Measurements from ENCODE around the gene LCE1F.

- TF ChIP-seq CTCF (IDR thresholded peaks at IDR 0.05) (no peak), POLR2A (IDR thresholded peaks at IDR 0.05) (no peak)
These were observed 27.1 kb upstream of the LCE1F start for GRCh38 chr1:152747831-152748230.
